Sigmoid colon (tissue), 4 donors: Measurements from ENCODE around the gene DMBT1.

Source experiments
- EP300 ChIP-seq, 4 donors: sonication (generic); formaldehyde crosslinking; IDR thresholded peaks; one replicate each; pipeline ENCODE4 v1.6.1; 2017; ENCODE audit warnings: antibody characterized with exemption in 4 of 4
- POLR2A ChIP-seq, 2 donors: fragments of 450-650 bp; IDR thresholded peaks; one replicate each; pipeline ENCODE4 v1.6.1; 2016; ENCODE audit warnings: antibody characterized with exemption in 2 of 2, mild to moderate bottlenecking in 2 of 2, moderate library complexity in 2 of 2
- POLR2AphosphoS5 ChIP-seq, 4 donors: sonication (generic); formaldehyde crosslinking; IDR thresholded peaks; one replicate each; pipeline ENCODE4 v1.6.1; 2017; ENCODE audit warnings: antibody characterized with exemption in 4 of 4
- TF ChIP-seq, protein P1 (sequence below), 4 experiments: fragments of 450-650 bp in 3 of 4; fragments of 200-600 bp in 1 of 4; IDR thresholded peaks; one replicate each; pipeline ENCODE4 v1.5.1; 2016 to 2019; ENCODE audit warnings: antibody characterized with exemption in 4 of 4, mild to moderate bottlenecking in 3 of 4, moderate library complexity in 2 of 4

- no peak for TF ChIP-seq POLR2A (IDR thresholded peaks at IDR 0.05)
- TF ChIP-seq EP300 (IDR thresholded peaks at IDR 0.05) = no peak
- TF ChIP-seq, protein P1, sequence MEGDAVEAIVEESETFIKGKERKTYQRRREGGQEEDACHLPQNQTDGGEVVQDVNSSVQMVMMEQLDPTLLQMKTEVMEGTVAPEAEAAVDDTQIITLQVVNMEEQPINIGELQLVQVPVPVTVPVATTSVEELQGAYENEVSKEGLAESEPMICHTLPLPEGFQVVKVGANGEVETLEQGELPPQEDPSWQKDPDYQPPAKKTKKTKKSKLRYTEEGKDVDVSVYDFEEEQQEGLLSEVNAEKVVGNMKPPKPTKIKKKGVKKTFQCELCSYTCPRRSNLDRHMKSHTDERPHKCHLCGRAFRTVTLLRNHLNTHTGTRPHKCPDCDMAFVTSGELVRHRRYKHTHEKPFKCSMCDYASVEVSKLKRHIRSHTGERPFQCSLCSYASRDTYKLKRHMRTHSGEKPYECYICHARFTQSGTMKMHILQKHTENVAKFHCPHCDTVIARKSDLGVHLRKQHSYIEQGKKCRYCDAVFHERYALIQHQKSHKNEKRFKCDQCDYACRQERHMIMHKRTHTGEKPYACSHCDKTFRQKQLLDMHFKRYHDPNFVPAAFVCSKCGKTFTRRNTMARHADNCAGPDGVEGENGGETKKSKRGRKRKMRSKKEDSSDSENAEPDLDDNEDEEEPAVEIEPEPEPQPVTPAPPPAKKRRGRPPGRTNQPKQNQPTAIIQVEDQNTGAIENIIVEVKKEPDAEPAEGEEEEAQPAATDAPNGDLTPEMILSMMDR (IDR thresholded peaks at IDR 0.05) = no peak
- no peak for TF ChIP-seq POLR2AphosphoS5 (IDR thresholded peaks at IDR 0.05)
Observed at GRCh38 chr10:122632031-122632430, 71.5 kb downstream of the DMBT1 start.
